ENCODE measurements around the gene CDHR2. TPM values are rescaled to one million over a fixed set of nuclear protein-coding genes. Genes with fewer than 3 reads are reported as not detected.

The CDHR2 gene
- total and polyA plus RNA-seq, 8 donors, result 0.18 to 0.92 (median 0.32) TPM; not detected in 1

- Histone ChIP-seq H3K36me3 (no peaks in the 10 kb centered on the region), H3K27me3 (no peaks in the 10 kb centered on the region), H3K27ac (no peak overlapping the region), H3K4me3 (no peak overlapping the region), H3K4me1 (peaks cover 14 to 17% of the 10 kb centered on the region in 2 donors), H3K9me3 (no peaks in the 10 kb centered on the region)
- DNase-seq, result peak in 1 of 4 donors; percentile 8
- no peak for ATAC-seq
- TF ChIP-seq CTCF (IDR thresholded peaks at IDR 0.05), result no peak
- intact Hi-C loops (cut with DNase I), result no loop called here
These were observed 95.2 kb downstream of the CDHR2 start for GRCh38 chr5:176644294-176644693.

GRCh38 chr5:176644878-176645670, 95.9 kb downstream of the CDHR2 start:
- intact Hi-C loops (cut with DNase I), result no loop called here
- DNase-seq, result no peak

More at GRCh38 chr5:176644878-176645670, 95.9 kb downstream of the CDHR2 start:
- Histone ChIP-seq H3K36me3 (no peaks in the 10 kb centered on the region), H3K4me1 (peaks cover 14 to 17% of the 10 kb centered on the region in 2 donors), H3K27ac (no peak overlapping the region), H3K4me3 (no peak overlapping the region), H3K27me3 (no peaks in the 10 kb centered on the region), H3K9me3 (no peaks in the 10 kb centered on the region)
- ATAC-seq, result no peak
- no peak for TF ChIP-seq CTCF (IDR thresholded peaks at IDR 0.05)

Small RNA genes lying within 50 kb of the gene (microRNA-seq; reads per million reads assigned to microRNA genes)
- 0 reads per million in 2 donors for gene MIR4281

Other genes starting within 250 kb of the CDHR2 start
- gene KIAA1191, start 187.6 kb upstream of the CDHR2 start, total RNA-seq, result 10 to 100 TPM; 74.5 to 91.7 TPM
- gene KIAA1191, start 187.6 kb upstream of the CDHR2 start, polyA plus RNA-seq (ENCODE audit: insufficient read length in 6 of 6), result 100 to 1,000 TPM; 146 to 165 (median 162) TPM
- gene ARL10, start 183.9 kb upstream of the CDHR2 start, total RNA-seq, result 1 to 10 TPM; 6.0 to 8.2 TPM
- gene ARL10, start 183.9 kb upstream of the CDHR2 start, polyA plus RNA-seq (ENCODE audit: insufficient read length in 6 of 6), result 10 to 100 TPM; 16.5 to 20.1 (median 18.6) TPM
- gene NOP16, start 160.7 kb upstream of the CDHR2 start, total RNA-seq, result 10 to 100 TPM; 14.9 to 24.0 TPM
- gene NOP16, start 160.7 kb upstream of the CDHR2 start, polyA plus RNA-seq (ENCODE audit: insufficient read length in 6 of 6), result 10 to 100 TPM; 25.7 to 34.8 (median 31.4) TPM
- 100 to 1,000 TPM in 1 of 2 donors, 10 to 100 TPM in 1; 83.3 to 109 TPM for gene HIGD2A, start 160.6 kb upstream of the CDHR2 start, total RNA-seq
- gene HIGD2A, start 160.6 kb upstream of the CDHR2 start, polyA plus RNA-seq (ENCODE audit: insufficient read length in 6 of 6), result 100 to 1,000 TPM in 2 of 6 donors, 10 to 100 TPM in 4; 77.7 to 110 (median 88.8) TPM
- 100 to 1,000 TPM in 1 of 2 donors, 10 to 100 TPM in 1; 92.1 to 128 TPM for gene CLTB, start 132.8 kb upstream of the CDHR2 start, total RNA-seq
- 10 to 100 TPM; 41.0 to 58.2 (median 46.6) TPM for gene CLTB, start 132.8 kb upstream of the CDHR2 start, polyA plus RNA-seq (ENCODE audit: insufficient read length in 6 of 6)
- 10 to 100 TPM; 33.9 to 39.1 TPM for gene FAF2, start 101.0 kb upstream of the CDHR2 start, total RNA-seq
- gene FAF2, start 101.0 kb upstream of the CDHR2 start, polyA plus RNA-seq (ENCODE audit: insufficient read length in 6 of 6), result 10 to 100 TPM; 49.1 to 54.4 (median 51.9) TPM
- 10 to 100 TPM; 37.6 to 42.2 TPM for gene RNF44, start 11.9 kb upstream of the CDHR2 start, total RNA-seq
- 10 to 100 TPM; 37.9 to 61.7 (median 48.2) TPM for gene RNF44, start 11.9 kb upstream of the CDHR2 start, polyA plus RNA-seq (ENCODE audit: insufficient read length in 6 of 6)
- 1 to 10 TPM; 2.1 to 2.6 TPM for gene GPRIN1, start 60.8 kb downstream of the CDHR2 start, total RNA-seq
- 1 to 10 TPM in 4 of 6 donors, under 1 TPM in 2; 0.70 to 1.4 (median 1.1) TPM for gene GPRIN1, start 60.8 kb downstream of the CDHR2 start, polyA plus RNA-seq (ENCODE audit: insufficient read length in 6 of 6)
- not detected for gene SNCB, start 81.2 kb downstream of the CDHR2 start, total RNA-seq
- under 1 TPM; 0.21 to 0.68 (median 0.42) TPM for gene SNCB, start 81.2 kb downstream of the CDHR2 start, polyA plus RNA-seq (ENCODE audit: insufficient read length in 6 of 6)
- gene EIF4E1B, start 81.3 kb downstream of the CDHR2 start, total RNA-seq, result not detected
- under 1 TPM in 3 of 6 donors, not detected in 3; 0.07 to 0.10 (median 0.08) TPM for gene EIF4E1B, start 81.3 kb downstream of the CDHR2 start, polyA plus RNA-seq (ENCODE audit: insufficient read length in 6 of 6)
- gene TSPAN17, start 98.1 kb downstream of the CDHR2 start, total RNA-seq, result 10 to 100 TPM; 38.7 to 48.3 TPM
- 10 to 100 TPM; 26.0 to 36.3 (median 33.6) TPM for gene TSPAN17, start 98.1 kb downstream of the CDHR2 start, polyA plus RNA-seq (ENCODE audit: insufficient read length in 6 of 6)

All from left lung (tissue), 10 donors.